Measurements from ENCODE around the gene KIF1C. TPM values are rescaled to one million over a fixed set of nuclear protein-coding genes. Genes with fewer than 3 reads are reported as not detected.
"Not testable (repeated sequence)": the region's sequence is repeated elsewhere in the genome, so short reads cannot be mapped to it uniquely, and the experiment has no call there.

Gene KIF1C
- total RNA-seq, 1 donor from 2014 or later: 46.9 TPM

DNA sequence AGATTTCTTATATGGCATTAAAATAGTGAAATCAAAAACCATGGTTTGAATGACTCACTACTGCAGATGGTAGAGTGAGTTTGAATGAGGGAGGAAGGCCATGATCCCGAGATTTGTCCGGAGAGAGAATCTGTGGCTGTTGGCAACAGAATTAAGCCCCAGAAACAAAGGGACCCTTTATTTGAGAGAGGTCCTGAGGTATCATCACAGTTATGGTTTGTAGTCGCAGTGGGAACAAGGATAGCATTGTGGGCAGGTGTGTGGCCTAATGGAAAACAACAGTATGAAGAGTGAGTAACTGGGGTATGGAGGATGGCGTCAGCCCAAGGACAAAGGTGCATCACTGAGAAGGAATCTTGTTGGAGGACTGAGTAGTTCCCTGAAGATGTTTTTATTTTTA lies 72.0 kb downstream of the KIF1C start:
- Histone ChIP-seq H3K27ac (no peak overlapping the region), H3K4me3 (no peak overlapping the region), H3K4me1 (no peaks in the 10 kb centered on the region), H3K9me3 (no peaks in the 10 kb centered on the region), H3K36me3 (no peaks in the 10 kb centered on the region), H3K27me3 (no peaks in the 10 kb centered on the region)
- DNase-seq (ENCODE audit: extremely low spot score in 2 of 2): no peak
- TF ChIP-seq POLR2A (IDR thresholded peaks at IDR 0.05) (no peak), POLR2AphosphoS5 (IDR thresholded peaks at IDR 0.05; ENCODE audit: insufficient read depth in 1 of 2, low read depth in 1 of 2) (no peak)
- TF ChIP-seq, protein P1, sequence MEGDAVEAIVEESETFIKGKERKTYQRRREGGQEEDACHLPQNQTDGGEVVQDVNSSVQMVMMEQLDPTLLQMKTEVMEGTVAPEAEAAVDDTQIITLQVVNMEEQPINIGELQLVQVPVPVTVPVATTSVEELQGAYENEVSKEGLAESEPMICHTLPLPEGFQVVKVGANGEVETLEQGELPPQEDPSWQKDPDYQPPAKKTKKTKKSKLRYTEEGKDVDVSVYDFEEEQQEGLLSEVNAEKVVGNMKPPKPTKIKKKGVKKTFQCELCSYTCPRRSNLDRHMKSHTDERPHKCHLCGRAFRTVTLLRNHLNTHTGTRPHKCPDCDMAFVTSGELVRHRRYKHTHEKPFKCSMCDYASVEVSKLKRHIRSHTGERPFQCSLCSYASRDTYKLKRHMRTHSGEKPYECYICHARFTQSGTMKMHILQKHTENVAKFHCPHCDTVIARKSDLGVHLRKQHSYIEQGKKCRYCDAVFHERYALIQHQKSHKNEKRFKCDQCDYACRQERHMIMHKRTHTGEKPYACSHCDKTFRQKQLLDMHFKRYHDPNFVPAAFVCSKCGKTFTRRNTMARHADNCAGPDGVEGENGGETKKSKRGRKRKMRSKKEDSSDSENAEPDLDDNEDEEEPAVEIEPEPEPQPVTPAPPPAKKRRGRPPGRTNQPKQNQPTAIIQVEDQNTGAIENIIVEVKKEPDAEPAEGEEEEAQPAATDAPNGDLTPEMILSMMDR (IDR thresholded peaks at IDR 0.05): no peak
- intact Hi-C loops (cut with DNase I): loop anchor here (10.0 kb wide), 1 partner anchor 165 kb away; the partner anchor contains the start of gene CHRNE

DNA sequence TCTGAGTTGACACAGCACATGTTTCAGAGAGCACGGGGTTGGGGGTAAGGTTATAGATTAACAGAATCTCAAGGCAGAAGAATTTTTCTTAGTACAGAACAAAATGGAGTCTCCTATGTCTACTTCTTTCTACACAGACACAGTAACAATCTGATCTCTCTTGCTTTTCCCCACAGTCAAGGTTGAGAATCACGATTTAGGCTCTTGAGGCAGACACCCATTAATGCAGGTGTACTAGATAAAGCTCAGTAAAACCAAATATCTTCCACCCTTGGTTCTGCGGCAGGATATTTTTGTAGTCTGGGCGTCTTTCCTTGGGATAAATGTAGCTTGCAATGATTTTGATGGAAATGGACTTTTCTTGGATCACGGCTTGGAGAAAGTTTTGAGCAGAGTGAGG lies 77.7 kb downstream of the KIF1C start:
- H3K36me3 ChIP-seq; H3K27me3 ChIP-seq; H3K4me3 ChIP-seq; H3K27ac ChIP-seq; intact Hi-C loops (cut with DNase I); H3K9me3 ChIP-seq; DNase-seq (ENCODE audit: extremely low spot score in 2 of 2): not testable (repeated sequence)
- H3K4me1 ChIP-seq: peaks cover 15% of the 10 kb centered on the region

DNA sequence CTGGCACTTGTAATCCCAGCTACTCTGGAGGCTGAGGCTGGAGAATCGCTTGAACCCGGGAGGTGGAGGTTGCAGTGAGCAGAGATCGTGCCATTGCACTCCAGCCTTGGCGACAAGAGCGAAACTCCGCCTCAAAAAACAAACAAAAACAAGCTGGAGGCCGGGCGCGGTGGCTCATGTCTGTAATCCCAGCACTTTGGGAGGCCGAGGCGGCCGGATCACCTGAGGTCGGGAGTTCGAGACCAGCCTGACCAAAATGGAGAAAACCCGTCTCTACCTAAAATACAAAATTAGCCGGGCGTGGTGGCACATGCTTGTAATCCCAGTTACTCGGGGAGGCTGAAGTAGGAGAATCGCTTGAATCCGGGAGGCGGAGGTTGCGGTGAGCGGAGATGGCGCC lies 79.5 kb downstream of the KIF1C start:
- H3K36me3 ChIP-seq; H3K27ac ChIP-seq; DNase-seq (ENCODE audit: extremely low spot score in 2 of 2); intact Hi-C loops (cut with DNase I); H3K9me3 ChIP-seq; H3K27me3 ChIP-seq: not testable (repeated sequence)
- H3K4me3 ChIP-seq: peak overlapping the region; percentile 75 to 96
- peaks cover 15% of the 10 kb centered on the region for H3K4me1 ChIP-seq

- DNase-seq (ENCODE audit: extremely low spot score in 2 of 2): no peak
- H3K36me3 ChIP-seq: no peaks in the 10 kb centered on the region
- no peaks in the 10 kb centered on the region for H3K9me3 ChIP-seq
- TF ChIP-seq POLR2AphosphoS5 (IDR thresholded peaks at IDR 0.05; ENCODE audit: insufficient read depth in 1 of 2, low read depth in 1 of 2) (no peak), POLR2A (IDR thresholded peaks at IDR 0.05) (no peak)
- TF ChIP-seq, protein P1 (IDR thresholded peaks at IDR 0.05): no peak
- peak overlapping the region; percentile 50 for H3K27ac ChIP-seq
- intact Hi-C loops (cut with DNase I): no loop called here
- H3K27me3 ChIP-seq: no peaks in the 10 kb centered on the region
- H3K4me1 ChIP-seq: peaks cover 15% of the 10 kb centered on the region
- H3K4me3 ChIP-seq: peak overlapping the region; percentile 75 to 96
Observed at GRCh38 chr17:5077781-5078105, 80.0 kb downstream of the KIF1C start.

Small RNA genes within 50 kb of the gene (microRNA-seq; reads per million reads assigned to microRNA genes)
- gene MIR6864 (ENCODE audit: borderline number of aligned reads, borderline replicate concordance) (not detected), gene MIR6865 (ENCODE audit: borderline number of aligned reads, borderline replicate concordance) (not detected)

Small RNA genes within 50 kb of the gene (small RNA-seq; reads per million reads assigned to genes)
- gene MIR6864 (not detected), gene MIR6865 (0.26 reads per million)

Other genes with a start within 250 kb of the KIF1C start
- not detected for gene TM4SF5, start 226.1 kb upstream of the KIF1C start, total RNA-seq
- gene VMO1, start 211.6 kb upstream of the KIF1C start, total RNA-seq: 12.5 TPM
- not detected for gene GLTPD2, start 209.0 kb upstream of the KIF1C start, total RNA-seq
- gene PSMB6, start 201.8 kb upstream of the KIF1C start, total RNA-seq: 110 TPM
- gene PLD2, start 190.8 kb upstream of the KIF1C start, total RNA-seq: 63.6 TPM
- 120 TPM for gene MINK1, start 164.6 kb upstream of the KIF1C start, total RNA-seq
- gene C17orf107, start 98.4 kb upstream of the KIF1C start, total RNA-seq: 1.7 TPM
- 0.98 TPM for gene CHRNE, start 94.9 kb upstream of the KIF1C start, total RNA-seq
- not detected for gene GP1BA, start 65.7 kb upstream of the KIF1C start, total RNA-seq
- gene SLC25A11, start 57.9 kb upstream of the KIF1C start, total RNA-seq: 45.7 TPM
- 54.3 TPM for gene RNF167, start 57.7 kb upstream of the KIF1C start, total RNA-seq
- gene PFN1, start 49.4 kb upstream of the KIF1C start, total RNA-seq: 811 TPM
- gene ENO3, start 46.8 kb upstream of the KIF1C start, total RNA-seq: 5.6 TPM
- gene SPAG7, start 30.1 kb upstream of the KIF1C start, total RNA-seq: 34.6 TPM
- gene CAMTA2, start 10.3 kb upstream of the KIF1C start, total RNA-seq: 36.3 TPM
- gene INCA1, start 428 bp upstream of the KIF1C start, total RNA-seq: 1.7 TPM
- 0.49 TPM for gene SLC52A1, start 37.5 kb downstream of the KIF1C start, total RNA-seq
- 3.4 TPM for gene ZFP3, start 80.5 kb downstream of the KIF1C start, total RNA-seq
- 4.9 TPM for gene ZNF232, start 113.9 kb downstream of the KIF1C start, total RNA-seq
- gene USP6, start 118.1 kb downstream of the KIF1C start, total RNA-seq: 0.49 TPM
- 13.8 TPM for gene ZNF594, start 193.9 kb downstream of the KIF1C start, total RNA-seq
- 2.2 TPM for gene SCIMP, start 236.9 kb downstream of the KIF1C start, total RNA-seq